KOPT-K1 (cell line): ENCODE data around the gene FTO.

ENCODE experiments used
- H3K27ac ChIP-seq: fragments of 200-600 bp; sonication (generic); 2 replicates; pipeline ENCODE4 v1.5.1; 2016; ENCODE audit warnings: antibody characterized with exemption, mild to moderate bottlenecking, low read depth, low read length; ENCODE audit not compliant: poor library complexity, severe bottlenecking
- H3K36me3 ChIP-seq: fragments of 200-600 bp; sonication (generic); 2 replicates; pipeline ENCODE4 v1.5.1; 2017; ENCODE audit warnings: antibody characterized with exemption, mild to moderate bottlenecking, low read length, moderate library complexity; ENCODE audit not compliant: insufficient read depth
- H3K9me3 ChIP-seq: fragments of 200-600 bp; sonication (generic); 2 replicates; pipeline ENCODE4 v1.5.1; 2017; ENCODE audit warnings: antibody characterized with exemption, low read length, mild to moderate bottlenecking; ENCODE audit not compliant: insufficient read depth, poor library complexity, severe bottlenecking

Gene FTO

GRCh38 chr16:54140788-54141136, 436.8 kb downstream of the FTO start:
- Histone ChIP-seq H3K9me3 (no peaks in the 10 kb centered on the region), H3K27ac (no peak overlapping the region), H3K36me3 (no peaks in the 10 kb centered on the region)

DNA sequence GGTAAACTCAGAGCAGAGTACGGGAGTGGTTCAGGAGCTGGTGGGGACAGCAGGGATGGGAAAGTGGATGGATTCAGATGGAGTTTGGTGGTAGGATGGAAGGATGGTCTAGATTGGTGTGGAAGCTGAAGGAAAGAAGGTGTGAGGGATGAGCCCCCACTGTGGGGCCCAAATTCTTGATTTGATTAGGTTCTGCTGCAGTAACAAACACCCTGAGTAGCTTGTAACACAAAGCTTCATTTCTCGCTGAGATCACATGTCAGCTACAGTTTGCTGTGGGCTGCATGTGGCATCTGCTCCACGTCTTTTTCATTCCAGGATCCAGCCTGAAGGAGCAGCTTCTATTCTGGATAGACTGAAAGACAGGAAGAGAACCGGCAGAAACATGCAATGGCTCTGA, 438.8 kb downstream of the FTO start:
- H3K9me3 ChIP-seq: no peaks in the 10 kb centered on the region
- H3K27ac ChIP-seq: peak overlapping the region; percentile 36
- no peaks in the 10 kb centered on the region for H3K36me3 ChIP-seq

DNA sequence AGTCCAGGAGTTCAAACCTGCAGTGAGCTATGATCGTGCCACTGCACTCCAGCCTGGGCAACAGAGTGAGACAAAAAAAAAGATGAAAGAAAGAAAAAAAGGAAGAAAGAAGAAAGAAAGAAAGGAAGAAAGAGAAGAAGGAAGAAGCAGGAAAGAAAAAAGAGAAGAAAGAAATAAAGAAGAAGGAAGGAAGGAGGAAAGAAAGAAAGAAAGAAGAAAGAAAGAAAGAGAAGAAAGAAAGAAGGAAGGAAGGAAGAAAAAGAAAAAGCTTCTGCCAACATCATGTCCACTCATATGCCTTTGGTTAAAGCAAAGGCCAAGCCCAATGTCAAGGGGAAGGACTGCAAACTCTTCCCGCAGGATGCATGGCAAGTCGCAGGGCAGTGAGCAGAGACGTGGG, 439.5 kb downstream of the FTO start:
- Histone ChIP-seq H3K36me3 (no peaks in the 10 kb centered on the region), H3K9me3 (no peaks in the 10 kb centered on the region), H3K27ac (peak overlapping the region; percentile 62)

- Histone ChIP-seq H3K36me3 (no peaks in the 10 kb centered on the region), H3K27ac (peak overlapping the region; percentile 62)
Measured at GRCh38 chr16:54143934-54144571, 440.1 kb downstream of the FTO start.

GRCh38 chr16:54144572-54144947, 440.6 kb downstream of the FTO start:
- Histone ChIP-seq H3K27ac (peak overlapping the region; percentile 62), H3K9me3 (no peaks in the 10 kb centered on the region), H3K36me3 (no peaks in the 10 kb centered on the region)

More at GRCh38 chr16:54143934-54144571, 440.1 kb downstream of the FTO start:
- H3K9me3 ChIP-seq: no peaks in the 10 kb centered on the region

- H3K9me3 ChIP-seq: no peaks in the 10 kb centered on the region
- no peaks in the 10 kb centered on the region for H3K36me3 ChIP-seq
- no peak overlapping the region for H3K27ac ChIP-seq
Measured at GRCh38 chr16:54145881-54146280, 441.9 kb downstream of the FTO start.

- H3K27ac ChIP-seq: no peak overlapping the region
- H3K36me3 ChIP-seq: no peaks in the 10 kb centered on the region
- H3K9me3 ChIP-seq: no peaks in the 10 kb centered on the region
Measured at GRCh38 chr16:54148974-54149373, 445.0 kb downstream of the FTO start.

DNA sequence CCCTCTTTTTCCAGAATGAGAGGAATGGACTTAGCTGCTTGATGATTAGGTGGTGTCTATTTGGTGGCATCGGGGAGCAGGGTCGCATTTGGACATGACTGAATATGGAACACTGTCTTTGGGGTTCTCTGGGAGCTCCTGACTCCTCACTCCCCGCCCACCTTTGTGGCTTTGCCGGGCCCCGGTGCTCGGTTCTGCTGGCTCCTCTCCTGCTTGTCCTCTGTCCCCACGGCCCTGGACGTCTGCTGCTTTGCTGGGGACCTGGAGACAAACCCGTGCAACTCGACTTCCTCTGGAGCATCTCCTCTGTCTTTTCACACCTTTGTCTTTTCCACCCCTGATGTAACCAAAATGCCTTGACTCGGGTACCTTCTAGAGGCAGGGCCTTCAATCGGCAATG, 446.9 kb downstream of the FTO start:
- Histone ChIP-seq H3K36me3 (no peaks in the 10 kb centered on the region), H3K27ac (no peak overlapping the region), H3K9me3 (no peaks in the 10 kb centered on the region)

- H3K27ac ChIP-seq: no peak overlapping the region
- H3K36me3 ChIP-seq: no peaks in the 10 kb centered on the region
- H3K9me3 ChIP-seq: no peaks in the 10 kb centered on the region
Measured at GRCh38 chr16:54152362-54153239, 448.6 kb downstream of the FTO start.

GRCh38 chr16:54153240-54153934, 449.4 kb downstream of the FTO start:
- H3K27ac ChIP-seq: no peak overlapping the region
- H3K9me3 ChIP-seq: no peaks in the 10 kb centered on the region
- H3K36me3 ChIP-seq: no peaks in the 10 kb centered on the region

DNA sequence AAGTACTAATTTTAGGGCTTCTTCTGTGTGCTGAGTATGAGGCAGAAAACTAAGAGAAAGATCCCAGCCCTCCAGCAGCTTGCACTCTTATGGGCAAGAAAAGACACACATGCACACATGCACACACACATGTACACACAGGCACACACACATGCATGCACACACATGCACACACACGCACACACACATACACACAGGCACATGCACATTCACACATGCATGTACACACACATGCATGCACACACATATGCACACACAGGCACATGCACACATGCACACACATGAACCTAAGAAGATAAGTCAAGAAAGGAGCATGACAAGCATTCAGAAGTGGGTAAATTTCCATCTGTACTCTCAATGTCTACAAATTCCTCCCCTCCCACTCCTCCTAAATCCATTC, 452.4 kb downstream of the FTO start:
- no peaks in the 10 kb centered on the region for H3K36me3 ChIP-seq
- H3K9me3 ChIP-seq: no peaks in the 10 kb centered on the region
- no peak overlapping the region for H3K27ac ChIP-seq

GRCh38 chr16:54158986-54159385, 455.0 kb downstream of the FTO start:
- Histone ChIP-seq H3K27ac (no peak overlapping the region), H3K36me3 (no peaks in the 10 kb centered on the region), H3K9me3 (no peaks in the 10 kb centered on the region)

DNA sequence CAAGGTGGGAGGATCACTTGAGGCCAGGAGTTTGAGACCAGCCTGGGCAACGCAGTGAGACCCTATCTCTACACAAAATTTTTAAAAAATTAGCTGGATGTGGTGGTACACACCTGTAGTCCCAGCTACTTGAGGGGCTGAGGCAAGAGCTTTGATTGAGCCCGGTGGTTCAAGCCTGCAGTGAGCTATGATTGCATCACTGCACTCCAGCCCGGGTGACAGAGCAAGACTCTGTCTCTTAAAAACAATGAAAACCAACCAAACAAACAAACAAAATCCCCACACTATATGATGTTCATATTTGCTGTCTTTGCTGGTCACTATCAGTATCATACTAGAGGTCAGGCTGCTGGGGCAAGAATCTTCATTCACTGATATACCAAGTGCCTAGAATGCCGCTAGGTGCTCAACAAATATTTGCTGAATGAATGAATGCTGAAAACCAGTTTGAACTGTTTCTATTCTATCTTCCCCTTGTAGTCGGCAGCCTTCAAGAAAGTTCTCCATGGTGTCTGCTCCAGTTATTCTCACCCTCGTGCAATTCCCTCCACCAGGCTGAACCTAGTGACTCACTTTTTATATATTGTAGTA, 455.6 kb downstream of the FTO start:
- Histone ChIP-seq H3K9me3 (no peaks in the 10 kb centered on the region), H3K27ac (no peak overlapping the region), H3K36me3 (no peaks in the 10 kb centered on the region)

- no peak overlapping the region for H3K27ac ChIP-seq
- H3K36me3 ChIP-seq: no peaks in the 10 kb centered on the region
Measured at GRCh38 chr16:54160252-54160860, 456.4 kb downstream of the FTO start.

More at GRCh38 chr16:54160252-54160860, 456.4 kb downstream of the FTO start:
- no peaks in the 10 kb centered on the region for H3K9me3 ChIP-seq
